Activated CD8-positive, alpha-beta T cell treated with anti-CD3 and anti-CD28 coated beads for 36 hours (primary cell): ENCODE data around the gene MARCHF9. TPM values are rescaled to one million over a fixed set of nuclear protein-coding genes. Genes with fewer than 3 reads are reported as not detected.

Source experiments
- ATAC-seq: fragments of 200-7000 bp; cut with Tn5 transposase; one replicate; pipeline ENCODE4 v1.10.0; 2021; ENCODE audit warnings: mild to moderate bottlenecking, moderate library complexity
- CTCF ChIA-PET: fragments of 350-600 bp; sonication (Branson Sonifier 250); formaldehyde crosslinking; loops from one replicate; lab custom pipeline; 2021; ENCODE audit warnings: antibody characterized with exemption; lab: Charles Lee
- POLR2A ChIA-PET: fragments of 350-600 bp; sonication (Branson Sonifier 250); formaldehyde crosslinking; loops from one replicate; lab custom pipeline; 2021; ENCODE audit warnings: antibody characterized with exemption; lab: Charles Lee
- DNase-seq: peaks from one replicate; pipeline ENCODE4 v3.0.0-alpha.2; 2020
- H3K27ac Mint-ChIP-seq: one replicate; pipeline ENCODE4 v1.8.0; 2021; ENCODE audit warnings: mild to moderate bottlenecking, mixed read lengths
- H3K27me3 Mint-ChIP-seq: one replicate; pipeline ENCODE4 v1.8.0; 2021; ENCODE audit warnings: mixed read lengths
- H3K36me3 Mint-ChIP-seq: one replicate; pipeline ENCODE4 v1.8.0; 2021; ENCODE audit warnings: low read depth, mixed read lengths
- H3K4me1 Mint-ChIP-seq: one replicate; pipeline ENCODE4 v1.8.0; 2021; ENCODE audit warnings: low read depth, mixed read lengths
- H3K4me3 Mint-ChIP-seq: one replicate; pipeline ENCODE4 v1.8.0; 2021; ENCODE audit warnings: mild to moderate bottlenecking, moderate library complexity, mixed read lengths
- H3K9me3 Mint-ChIP-seq: one replicate; pipeline ENCODE4 v1.8.0; 2021; ENCODE audit warnings: mixed read lengths
- CTCF ChIP-seq: fragments of 200-600 bp; IDR thresholded peaks from one replicate; pipeline ENCODE4 v1.8.0; 2022; ENCODE audit warnings: antibody characterized with exemption, mild to moderate bottlenecking
- intact Hi-C: fragments of 100-400 bp; cut with micrococcal nuclease; formaldehyde crosslinking; loops from one replicate; pipeline ENCODE4 v1.10.0; 2022
- total RNA-seq, 2 experiments: library from RNA; stranded (reverse); gene quantifications; one replicate each; pipeline ENCODE4 v1.2.3, GENCODE V29; 2021

MARCHF9 gene
- total RNA-seq, 2 experiments from 2014 or later, result 23.4 to 24.3 TPM

GRCh38 chr12:57741844-57742738 is 12.8 kb upstream of the MARCHF9 start:
- POLR2A ChIA-PET, result interaction anchor here (0.8 to 2.5 kb wide), 10 partner anchors 7 to 48 kb away, joined by 3 to 11 read pairs (median 4); partner anchors contain the start of genes CDK4, CYP27B1 and OS9

GRCh38 chr12:57743769-57744168 is 11.1 kb upstream of the MARCHF9 start:
- no peaks in the 10 kb centered on the region for H3K9me3 Mint-ChIP-seq
- no peaks in the 10 kb centered on the region for H3K27me3 Mint-ChIP-seq
- peak overlapping the region; percentile 92 for H3K4me3 Mint-ChIP-seq
- peaks cover 53% of the 10 kb centered on the region for H3K4me1 Mint-ChIP-seq
- H3K27ac Mint-ChIP-seq, result peak overlapping the region; percentile 94
- ChIA-PET POLR2A (interaction anchor here (1.2 to 3.1 kb wide), 3 partner anchors 9 to 20 kb away, joined by 4 to 9 read pairs (median 4); no protein-coding TSS in a partner anchor), CTCF (interaction anchor here (2.6 kb wide), 1 partner anchor 13 kb away, joined by 13 read pairs; no protein-coding TSS in a partner anchor)
- no peak for ATAC-seq
- H3K36me3 Mint-ChIP-seq, result peaks cover 33% of the 10 kb centered on the region
- TF ChIP-seq CTCF, result no peak
- intact Hi-C loops, result loop anchor here (2.0 kb wide), 1 partner anchor 161 kb away; no protein-coding TSS in a partner anchor
- DNase-seq, result no peak

More at GRCh38 chr12:57741844-57742738, 12.8 kb upstream of the MARCHF9 start:
- peak; percentile 90 for DNase-seq
- intact Hi-C loops, result loop anchor here (2.0 kb wide), 1 partner anchor 159 kb away; no protein-coding TSS in a partner anchor
- Mint-ChIP-seq H3K9me3 (no peaks in the 10 kb centered on the region), H3K4me1 (peaks cover 49% of the 10 kb centered on the region), H3K27me3 (no peaks in the 10 kb centered on the region), H3K27ac (peak overlapping the region; percentile 93), H3K36me3 (peaks cover 21% of the 10 kb centered on the region), H3K4me3 (peak overlapping the region; percentile 98)
- CTCF ChIA-PET, result interaction anchor here (0.9 to 2.8 kb wide), 20 partner anchors 9 to 162 kb away, joined by 3 to 29 read pairs (median 4); partner anchors contain the start of genes B4GALNT1, CDK4, OS9 and PIP4K2C
- TF ChIP-seq CTCF, result peak; percentile 68
- peak; percentile 71 for ATAC-seq

- peak overlapping the region; percentile 92 for H3K4me3 Mint-ChIP-seq
These were observed 10.6 kb upstream of the MARCHF9 start for GRCh38 chr12:57744194-57744776.

More at GRCh38 chr12:57744194-57744776, 10.6 kb upstream of the MARCHF9 start:
- TF ChIP-seq CTCF, result no peak
- H3K27me3 Mint-ChIP-seq, result no peaks in the 10 kb centered on the region
- DNase-seq (peak; percentile 88), ATAC-seq (peak; percentile 52)
- peaks cover 51% of the 10 kb centered on the region for H3K4me1 Mint-ChIP-seq
- POLR2A ChIA-PET, result interaction anchor here (0.6 to 3.1 kb wide), 8 partner anchors 10 to 98 kb away, joined by 3 to 9 read pairs (median 4); partner anchors contain the start of genes CYP27B1 and TSFM
- intact Hi-C loops, result no loop called here
- H3K36me3 Mint-ChIP-seq, result peaks cover 36% of the 10 kb centered on the region
- CTCF ChIA-PET, result interaction anchor here (1.0 to 2.6 kb wide), 4 partner anchors 12 to 161 kb away, joined by 3 to 13 read pairs (median 4); no protein-coding TSS in a partner anchor
- H3K9me3 Mint-ChIP-seq, result no peaks in the 10 kb centered on the region
- H3K27ac Mint-ChIP-seq, result peak overlapping the region; percentile 94
